NK-92 (cell line): Measurements from ENCODE around the gene DEK.

Source experiments
- DNase-seq: peaks from one replicate; lab custom pipeline; 2025; ENCODE audit not compliant: unreplicated experiment; lab: John Stamatoyannopoulos, UW

Gene DEK

DNA sequence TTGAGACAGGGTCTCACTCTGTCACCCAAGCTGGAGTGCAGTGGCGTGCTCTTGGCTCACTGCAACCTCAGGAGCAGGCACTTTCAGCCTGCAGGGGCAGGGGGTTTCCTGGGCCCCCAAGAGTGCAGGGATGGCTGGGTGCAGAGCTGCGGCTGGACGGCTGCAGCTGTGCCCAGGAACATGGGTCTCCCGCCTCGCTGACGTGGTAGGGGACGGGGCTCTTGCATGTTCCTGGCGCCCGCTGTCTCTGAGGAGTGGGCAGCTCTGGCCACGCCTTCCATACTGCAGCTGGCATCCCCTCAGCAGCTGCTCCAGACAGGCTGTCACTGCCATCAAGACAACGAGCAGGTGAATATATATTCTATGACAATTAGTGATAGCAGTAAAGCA is 2.2 kb upstream of the DEK start:
- DNase-seq = no peak

DNA sequence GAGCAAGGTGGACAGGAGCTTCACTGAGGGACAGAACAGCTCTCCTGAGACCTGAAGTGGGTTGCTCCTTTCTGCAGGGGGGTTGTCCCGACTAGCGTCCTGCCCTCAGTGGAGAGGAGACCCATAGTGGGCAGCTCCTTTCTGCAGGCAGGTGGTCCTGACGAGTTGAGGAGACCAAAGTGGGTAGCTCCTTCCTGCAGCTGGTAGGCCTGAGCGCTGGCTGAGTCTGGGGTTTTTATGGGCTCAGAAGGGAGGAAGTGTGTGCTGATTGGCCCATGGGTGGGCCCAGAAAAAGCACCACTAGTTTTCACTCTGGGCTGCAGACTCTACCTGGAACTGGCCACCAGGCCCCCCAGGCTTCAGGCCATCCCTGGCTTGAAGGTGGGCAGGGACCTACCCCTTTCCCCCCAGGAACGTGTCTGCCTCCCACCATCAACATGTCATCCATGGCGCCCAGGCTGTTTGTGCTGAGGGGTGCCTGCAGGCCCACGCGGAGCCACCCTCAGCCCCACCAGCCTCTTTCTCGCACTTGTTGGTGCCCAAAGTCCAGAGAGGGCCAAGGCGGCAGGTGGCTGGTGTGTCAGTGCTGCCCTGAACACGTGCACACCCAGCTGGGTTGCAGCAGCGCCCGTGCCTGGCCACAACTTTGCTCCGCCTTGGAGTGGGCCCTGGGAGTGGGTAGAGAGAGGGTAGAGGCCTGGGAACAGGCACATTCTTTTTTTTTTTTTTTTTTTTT is 1.6 kb upstream of the DEK start:
- no peak for DNase-seq

DNA sequence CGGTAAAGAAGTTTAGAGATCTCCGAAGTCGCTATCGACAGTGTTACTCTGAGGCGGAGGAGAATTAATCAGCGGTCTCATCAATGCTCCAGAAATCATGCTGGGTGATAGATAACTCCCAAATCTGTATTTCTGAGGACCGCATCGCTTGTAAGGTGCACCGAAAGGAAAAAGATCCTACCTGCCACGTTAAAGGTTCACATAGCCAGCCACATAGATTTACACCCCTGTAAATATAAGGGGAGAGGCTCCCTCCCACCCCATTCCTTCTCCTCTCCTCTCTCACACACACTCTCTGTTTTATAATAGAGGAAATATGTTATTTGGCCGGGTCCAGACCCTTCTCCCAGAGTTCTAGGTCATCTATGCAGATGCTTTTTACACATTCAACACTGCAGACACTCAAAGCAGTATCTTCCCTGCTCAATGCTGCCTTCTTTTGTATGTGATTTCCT is 620 bp upstream of the DEK start:
- no peak for DNase-seq

DNA sequence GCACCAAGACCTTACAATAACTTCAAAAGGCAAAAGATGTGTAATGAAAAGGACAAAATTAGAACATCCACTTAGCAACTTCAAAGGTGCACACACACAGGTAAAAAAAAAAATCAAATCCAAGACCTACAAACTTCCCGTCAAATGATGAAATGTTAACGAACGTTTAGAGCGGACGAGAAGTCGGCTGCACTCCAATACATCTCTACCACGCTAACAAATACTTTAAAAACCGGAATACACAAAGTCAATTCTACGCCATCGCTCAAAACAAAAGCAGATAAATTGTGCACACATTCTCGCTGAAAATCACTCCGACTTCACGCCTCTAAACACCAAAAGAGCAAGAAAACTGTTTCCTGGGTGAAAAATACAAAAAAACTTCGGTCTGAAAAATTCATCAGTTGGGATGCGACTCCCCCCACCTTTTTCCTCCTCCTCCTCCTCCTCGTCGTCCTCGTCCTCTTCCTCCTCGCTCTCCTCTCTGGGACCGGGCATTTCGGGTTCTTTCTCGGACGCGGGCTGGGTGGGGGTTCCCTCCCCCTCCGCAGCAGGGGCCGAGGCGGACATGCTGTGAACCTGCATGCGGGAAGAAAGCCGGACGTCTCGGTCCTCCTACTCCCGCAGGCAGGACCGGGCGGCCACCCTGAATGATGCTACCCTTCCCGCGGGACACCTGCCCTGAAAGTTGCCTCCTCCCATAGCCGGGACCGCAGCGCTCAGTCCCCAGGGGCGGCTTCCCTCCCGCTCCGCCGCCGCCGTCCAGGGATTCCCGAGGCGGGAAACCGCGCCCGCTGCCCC is 712 bp downstream of the DEK start:
- DNase-seq = no peak

DNA sequence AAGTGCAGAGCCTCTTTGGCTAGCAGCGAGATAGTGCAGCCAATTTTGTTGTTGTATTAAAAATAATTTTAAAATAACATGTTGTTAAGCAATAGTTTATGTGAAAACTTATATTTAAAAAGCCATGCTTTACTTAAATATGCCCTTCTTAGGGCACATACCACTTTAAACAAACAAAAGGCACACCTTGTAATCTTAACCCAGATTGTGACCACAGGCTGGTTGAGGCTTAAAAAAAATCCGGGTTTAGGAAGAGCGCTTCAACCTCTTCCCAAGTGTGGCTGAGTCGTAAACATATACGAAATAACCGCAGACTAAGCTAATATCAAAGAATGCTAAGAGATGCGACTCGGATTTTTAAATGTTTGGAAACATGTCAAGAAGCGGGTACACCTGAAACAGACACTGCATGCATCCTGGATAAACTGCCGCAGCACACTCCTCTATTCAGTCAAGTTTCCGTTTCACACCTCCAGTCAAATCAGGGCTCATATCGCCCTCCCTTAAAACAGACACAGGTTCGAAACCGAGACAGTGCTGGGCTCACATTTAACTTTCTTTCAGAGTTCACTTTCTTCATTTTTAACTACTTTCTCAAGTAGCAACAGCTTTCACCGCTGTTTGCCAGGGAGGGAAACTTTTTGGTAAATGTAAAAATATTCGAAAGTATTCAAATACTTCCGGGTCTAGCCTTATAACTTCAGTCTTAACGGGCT is 1.5 kb downstream of the DEK start:
- no peak for DNase-seq

DNA sequence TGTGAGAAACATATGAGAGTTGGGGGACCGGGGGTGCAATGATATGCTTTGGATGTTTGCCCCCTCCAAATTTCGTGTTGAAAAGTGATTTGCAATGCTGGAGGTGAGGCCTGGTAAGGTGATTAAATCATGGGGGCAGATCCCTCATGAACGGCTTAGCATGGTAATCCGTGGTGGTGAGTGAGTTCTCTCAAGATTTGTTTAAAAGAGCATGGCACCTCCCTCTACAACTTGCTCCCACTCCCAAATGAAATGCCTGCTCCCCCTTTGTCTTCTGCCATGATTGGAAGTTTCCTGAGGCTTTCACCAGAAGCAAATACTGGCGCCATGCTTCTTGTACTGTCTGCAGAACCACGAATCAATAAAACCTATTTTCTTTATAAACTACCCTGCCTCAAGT is 2.5 kb downstream of the DEK start:
- DNase-seq = no peak

DNA sequence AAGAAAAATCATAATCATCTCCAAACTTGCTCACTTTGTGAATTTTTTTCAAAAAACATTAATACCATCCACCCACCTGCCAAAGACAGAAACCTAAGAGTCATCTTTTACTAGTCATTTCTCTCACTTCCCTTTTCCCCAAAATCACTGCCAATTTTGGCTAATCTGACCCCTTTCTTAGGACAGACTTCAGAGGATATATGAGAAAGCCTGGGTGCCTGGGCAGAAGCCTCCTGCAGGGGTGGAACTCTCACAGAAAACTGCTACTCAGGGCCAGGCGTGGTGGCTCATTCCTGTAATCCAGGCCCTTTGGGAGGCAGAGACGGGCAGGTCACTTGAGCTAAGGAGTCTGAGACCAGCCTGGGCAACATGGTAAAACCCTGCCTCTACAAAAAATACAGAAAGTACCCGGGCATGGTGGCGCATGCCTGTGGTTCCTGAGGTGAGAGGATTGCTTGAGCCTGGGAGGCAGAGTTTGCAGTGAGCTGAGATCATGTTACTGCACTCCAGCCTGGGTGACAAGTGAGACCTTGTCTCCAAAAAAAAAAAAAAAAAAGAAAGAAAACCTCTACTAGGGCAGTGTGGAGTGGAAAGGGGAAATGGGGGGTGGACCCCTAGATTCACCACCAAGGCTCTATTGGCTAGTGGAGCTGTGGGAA is 3.8 kb downstream of the DEK start:
- DNase-seq = no peak

DNA sequence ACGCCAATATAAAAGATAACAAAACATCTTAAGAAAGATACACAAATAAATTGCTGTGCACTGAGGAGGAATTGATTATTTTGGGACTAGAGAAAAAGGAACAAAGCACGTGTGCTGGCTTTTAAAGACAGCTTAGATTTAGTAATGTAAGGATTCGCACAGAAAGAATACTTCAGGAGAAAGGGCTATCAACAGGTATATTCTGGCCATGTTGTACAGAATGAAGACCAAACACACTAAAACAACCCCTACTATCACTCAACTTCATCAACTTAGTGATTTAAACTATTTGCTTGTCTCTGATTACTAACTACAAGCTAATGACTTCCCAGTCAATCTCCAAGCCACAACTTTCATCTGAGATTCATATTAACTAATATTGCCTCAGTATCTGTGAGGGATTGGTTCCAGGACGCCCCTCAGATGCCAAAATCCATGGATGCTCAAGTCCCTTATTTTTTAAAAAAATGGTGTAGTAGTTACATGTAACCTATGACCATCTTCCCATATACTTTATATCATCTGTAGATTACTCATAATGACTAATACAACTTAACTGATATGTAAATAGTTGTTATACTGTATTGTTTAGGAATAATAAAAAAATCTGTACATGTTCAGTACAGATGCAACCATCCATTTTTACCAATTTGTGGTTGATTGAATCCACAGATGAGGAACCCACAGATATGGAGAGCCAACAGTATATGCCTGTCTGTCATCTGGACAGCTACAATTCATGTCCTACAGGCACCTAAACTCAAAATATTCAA is 4.5 kb downstream of the DEK start:
- no peak for DNase-seq

DNA sequence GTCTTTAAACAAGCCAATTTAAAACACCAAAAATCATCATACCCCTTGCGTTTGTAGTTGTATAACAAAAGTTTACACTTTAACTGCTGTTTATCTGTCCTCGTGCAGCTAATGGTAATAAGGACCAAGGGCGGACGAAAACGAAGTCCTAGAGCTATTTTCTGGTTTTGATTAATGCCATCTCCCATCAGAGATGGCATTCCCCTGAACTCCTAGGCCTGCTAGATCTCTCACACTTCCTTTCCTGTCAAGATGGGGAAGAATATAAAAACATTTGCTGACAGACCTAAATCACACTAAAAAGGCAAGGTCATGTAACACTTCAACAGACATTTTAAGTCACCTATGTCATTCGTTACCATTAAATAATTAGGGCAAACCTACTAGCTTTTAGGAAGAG is 9.5 kb downstream of the DEK start:
- no peak for DNase-seq

DNA sequence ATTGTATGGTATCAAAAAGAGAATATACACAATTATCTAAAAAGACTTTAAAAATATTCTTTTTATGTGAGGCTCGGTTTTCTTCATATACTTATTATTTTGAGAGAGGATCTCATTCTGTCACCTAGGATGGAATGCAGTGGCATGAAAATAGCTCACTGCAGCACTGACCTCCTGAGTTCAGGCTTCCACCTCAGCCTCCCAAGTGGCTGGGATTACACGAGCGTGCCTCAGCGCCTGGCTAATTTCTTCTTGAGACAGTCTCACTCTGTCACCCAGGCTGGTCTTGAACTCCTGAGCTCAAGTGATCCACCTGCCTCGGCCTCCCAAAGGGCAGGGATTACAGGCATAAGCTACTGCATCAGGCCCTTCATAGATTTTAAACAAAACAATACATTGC is 10.7 kb downstream of the DEK start:
- no peak for DNase-seq

DNA sequence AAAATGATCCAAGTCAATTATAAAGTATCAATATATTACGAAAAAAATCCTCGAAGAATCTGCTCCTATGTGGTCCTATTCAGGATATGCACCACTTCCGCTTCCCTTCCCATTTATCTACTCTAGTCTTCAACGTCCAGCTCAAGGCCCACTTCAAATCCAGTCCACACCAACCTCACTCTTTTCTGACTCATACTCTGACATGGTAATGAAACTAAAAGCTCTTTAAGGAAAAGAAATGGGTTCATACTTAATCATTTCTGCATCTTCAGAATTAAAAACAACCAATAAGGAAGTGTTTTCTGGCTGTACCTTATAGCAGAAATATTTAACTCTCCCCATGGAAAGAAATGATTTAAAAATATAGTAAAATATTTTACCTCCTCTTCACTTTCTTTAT is 15.1 kb downstream of the DEK start:
- no peak for DNase-seq

DNA sequence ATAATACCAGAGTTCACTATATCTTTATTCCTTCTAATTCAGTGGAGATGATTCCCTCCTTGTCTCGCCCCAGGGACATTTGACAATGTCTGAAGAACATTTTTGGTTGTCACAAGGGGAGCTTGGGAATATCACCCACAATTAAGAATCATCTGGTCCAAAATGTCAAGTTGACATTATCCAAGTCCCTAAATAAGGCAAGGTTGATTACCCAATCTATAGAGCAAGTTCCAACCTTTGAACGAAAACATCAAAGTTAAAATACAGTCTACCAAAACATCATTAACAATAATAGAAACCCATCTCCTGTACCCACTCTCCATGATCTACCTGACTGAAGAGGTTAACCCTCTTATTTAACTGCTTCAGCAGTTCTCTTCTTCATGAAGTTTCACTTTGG is 15.6 kb downstream of the DEK start:
- no peak for DNase-seq

DNA sequence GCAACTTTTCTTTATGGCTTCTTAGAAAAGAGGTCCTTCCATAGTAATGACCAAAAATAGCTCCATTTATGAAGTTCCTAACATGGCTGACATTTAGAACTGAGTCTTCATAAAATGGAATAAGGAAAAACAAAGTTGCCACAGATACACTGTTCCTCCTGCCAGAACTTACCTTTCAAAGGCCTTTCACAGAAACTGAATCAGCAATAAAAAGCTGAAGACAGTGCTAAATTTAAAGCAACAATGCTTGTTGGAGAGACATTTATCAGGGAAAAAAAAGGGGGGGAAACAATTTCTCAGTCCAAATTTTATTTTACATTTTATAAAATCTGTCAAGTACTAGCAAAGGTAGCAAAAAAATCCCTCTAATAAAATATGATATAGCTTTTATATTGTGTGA is 17.3 kb downstream of the DEK start:
- DNase-seq = no peak

DNA sequence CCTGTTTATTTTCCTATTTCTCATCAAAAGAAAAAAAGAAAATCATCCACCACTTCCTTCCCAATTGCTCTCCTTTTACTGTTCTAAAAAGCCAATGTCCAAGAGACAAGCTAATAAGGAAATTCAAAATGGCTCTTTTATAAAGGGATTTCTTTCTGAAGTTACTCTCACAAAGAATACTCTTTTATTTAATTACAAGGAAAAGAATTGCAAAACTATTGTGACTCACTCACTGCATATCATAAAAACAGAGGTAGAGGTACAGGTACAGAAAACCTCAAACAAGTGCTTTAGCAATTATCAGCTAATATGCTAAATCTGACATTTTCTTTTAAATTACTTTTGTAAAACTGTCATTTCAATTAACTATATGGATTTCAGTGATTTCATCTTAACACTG is 18.1 kb downstream of the DEK start:
- no peak for DNase-seq

DNA sequence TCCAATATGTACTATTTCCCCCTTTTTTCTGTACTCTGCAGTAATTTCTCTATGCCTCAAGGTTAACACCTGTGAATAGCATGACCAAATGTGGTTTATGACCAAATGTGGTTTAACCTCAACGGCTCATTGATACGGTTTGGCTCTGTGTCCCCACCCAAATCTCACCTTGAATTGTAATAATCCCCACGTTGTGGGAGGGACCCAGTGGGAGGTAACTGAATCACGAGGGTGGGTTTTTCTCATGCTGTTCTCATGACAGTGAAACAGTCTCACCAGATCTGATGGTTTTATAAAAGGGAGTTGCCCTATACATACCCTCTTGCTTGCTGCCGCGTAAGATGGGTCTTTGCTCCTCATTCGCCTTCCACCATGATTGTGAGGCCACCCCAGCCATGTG is 18.7 kb downstream of the DEK start:
- DNase-seq = no peak

DNA sequence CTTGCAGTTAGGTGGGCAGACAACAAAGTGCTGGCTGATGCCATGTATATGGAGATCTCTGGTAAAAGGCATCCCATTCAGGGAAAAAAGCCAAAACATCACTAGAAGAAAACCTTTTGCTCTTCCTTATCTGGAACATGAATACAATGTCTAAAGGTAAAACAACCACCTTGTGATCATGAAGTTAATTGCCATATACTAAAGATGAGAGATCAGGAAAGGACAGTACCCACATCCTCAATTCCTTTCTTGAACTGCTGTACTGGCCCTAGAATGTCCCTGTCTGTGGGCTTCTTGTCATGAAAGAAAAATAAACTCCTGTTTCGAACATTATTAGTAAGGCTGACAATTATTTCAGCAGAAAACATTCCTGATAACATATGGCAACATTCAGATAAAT is 19.3 kb downstream of the DEK start:
- DNase-seq = no peak

DNA sequence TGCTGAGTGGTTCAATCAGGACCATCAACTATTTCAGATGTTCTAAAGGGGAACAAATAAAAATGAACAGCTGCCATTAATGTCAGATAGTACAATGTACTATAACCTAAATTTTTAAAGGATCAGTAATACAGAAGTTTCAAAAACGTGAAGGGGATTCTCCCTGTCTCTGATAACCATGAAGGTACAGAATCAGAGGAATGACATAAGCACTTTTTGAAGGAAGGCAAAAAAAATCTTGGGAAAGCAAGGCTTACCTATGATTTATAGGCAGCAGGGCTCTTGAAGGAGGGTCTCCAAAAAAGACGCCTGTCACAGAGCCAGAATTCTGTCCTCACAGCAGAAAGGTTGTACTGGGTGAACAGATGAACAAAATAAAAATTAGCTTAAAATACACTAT is 20.1 kb downstream of the DEK start:
- DNase-seq = no peak

DNA sequence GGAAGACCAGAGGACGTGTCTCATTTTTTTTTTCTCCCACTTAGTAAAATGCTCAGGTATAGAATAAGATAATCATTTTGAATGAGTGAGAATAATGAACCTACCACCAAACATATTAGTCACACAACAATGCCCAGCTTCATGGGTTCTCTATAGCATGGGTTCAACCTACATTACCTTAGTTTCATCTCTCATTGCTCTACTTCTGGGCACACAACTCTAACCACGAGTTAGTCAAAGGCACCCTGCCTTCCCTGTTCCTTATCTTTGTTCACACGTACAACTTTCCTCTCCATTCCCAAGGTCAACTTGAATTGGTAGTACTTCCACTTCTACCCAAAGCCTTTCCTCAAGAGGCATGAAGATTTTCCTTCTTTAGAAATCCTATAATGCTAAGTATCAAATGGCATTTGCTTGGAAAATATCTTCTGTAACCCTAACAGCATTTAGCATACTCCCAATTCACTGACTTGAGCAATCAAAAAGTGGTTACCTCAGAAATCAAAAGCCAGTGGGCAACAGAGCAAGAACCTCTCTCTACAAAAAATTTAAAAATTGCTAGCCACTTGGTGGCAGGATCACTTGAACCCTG is 20.9 kb downstream of the DEK start:
- no peak for DNase-seq

DNA sequence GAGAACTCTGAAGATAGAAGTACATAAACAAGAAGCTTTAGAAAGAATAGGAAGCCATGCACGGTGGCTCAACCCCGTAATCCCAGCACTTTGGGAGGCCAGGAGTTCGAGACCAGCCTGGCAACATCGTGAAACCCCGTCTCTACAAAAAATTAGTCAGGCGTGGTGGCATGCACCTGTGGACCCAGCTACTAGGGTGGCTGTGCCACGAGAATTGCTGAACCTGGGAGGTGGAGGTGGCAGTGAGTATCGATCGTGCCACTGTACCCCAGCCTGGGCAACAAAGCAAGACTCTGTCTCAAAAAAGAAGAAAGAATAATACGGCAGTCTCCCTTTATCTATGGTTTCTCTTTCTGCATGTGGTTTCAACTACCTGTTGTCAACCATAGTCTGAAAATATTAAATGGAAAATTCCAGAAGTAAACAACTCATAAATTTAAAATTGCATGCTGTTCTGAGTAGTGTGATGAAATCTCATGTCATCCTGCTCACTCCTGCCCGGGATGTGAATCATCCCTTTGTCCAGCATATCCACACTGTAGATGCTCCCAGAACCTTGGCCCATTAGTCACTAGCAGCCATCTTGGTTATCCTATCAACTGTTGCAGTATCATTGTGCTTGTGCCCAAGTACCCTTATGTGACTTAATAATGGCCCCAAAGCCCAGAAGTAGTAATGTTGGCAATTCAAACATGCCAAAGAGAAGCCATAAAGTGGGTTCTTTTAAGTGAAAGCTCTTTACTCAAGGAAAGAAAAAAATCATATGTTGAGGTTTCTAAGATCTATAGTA is 22.1 kb downstream of the DEK start:
- no peak for DNase-seq
